Esophagus muscularis mucosa (tissue), 4 donors: Measurements from ENCODE around the gene IFT122. TPM values are rescaled to one million over a fixed set of nuclear protein-coding genes. Genes with fewer than 3 reads are reported as not detected.

ENCODE experiments used
- DNase-seq: peaks from one replicate; pipeline ENCODE4 v3.0.0-alpha.2; 2017; ENCODE audit errors: extremely low spot score
- H3K27ac ChIP-seq, 4 donors: fragments of 200-600 bp; sonication (generic); replicated peaks in 1 of 4; 1 replicate in 3 of 4; 2 replicates in 1 of 4; pipeline ENCODE4 v1.5.1; 2016 to 2019; ENCODE audit warnings: mild to moderate bottlenecking in 1 of 4
- H3K27me3 ChIP-seq, 4 donors: fragments of 200-600 bp; sonication (generic); one replicate each; pipeline versions ENCODE4 v1.5.1 to v1.6.0; 2016 to 2019
- H3K36me3 ChIP-seq, 4 donors: fragments of 200-600 bp; sonication (generic); one replicate each; pipeline ENCODE4 v1.5.1; 2016 to 2019
- H3K4me1 ChIP-seq, 4 donors: fragments of 200-600 bp; sonication (generic); one replicate each; pipeline ENCODE4 v1.5.1; 2016 to 2019
- H3K4me3 ChIP-seq, 4 donors: fragments of 200-600 bp; sonication (generic); 1 replicate in 2 of 4; 2 replicates in 2 of 4; pipeline ENCODE4 v1.5.1; 2016 to 2019; ENCODE audit warnings: mild to moderate bottlenecking in 4 of 4, moderate library complexity in 1 of 4
- H3K9me3 ChIP-seq, 4 donors: fragments of 200-600 bp; sonication (generic); 1 replicate in 3 of 4; 2 replicates in 1 of 4; pipeline ENCODE4 v1.5.1; 2016 to 2019
- CTCF ChIP-seq, 3 experiments: fragments of 200-600 bp in 2 of 3; fragments of 450-650 bp in 1 of 3; sonication (generic) in 2 of 3; IDR thresholded peaks; one replicate each; pipeline ENCODE4 v1.5.1; 2017 to 2019; ENCODE audit warnings: antibody characterized with exemption in 3 of 3, mild to moderate bottlenecking in 2 of 3, moderate library complexity in 1 of 3
- EP300 ChIP-seq: sonication (generic); formaldehyde crosslinking; IDR thresholded peaks from one replicate; pipeline ENCODE4 v1.6.1; 2017; ENCODE audit warnings: antibody characterized with exemption
- POLR2A ChIP-seq: fragments of 450-650 bp; IDR thresholded peaks from one replicate; pipeline ENCODE4 v1.6.1; 2017; ENCODE audit warnings: antibody characterized with exemption, moderate library complexity, mild to moderate bottlenecking, low read depth
- POLR2AphosphoS5 ChIP-seq, 2 donors: sonication (generic); formaldehyde crosslinking; IDR thresholded peaks; one replicate each; pipeline ENCODE4 v1.6.1; 2017; ENCODE audit warnings: antibody characterized with exemption in 2 of 2
- WGBS: methylation state at CpG from one replicate; pipeline ENCODE4 v1.1.5; 2018; 5-methylcytosine and 5-hydroxymethylcytosine counted together
- intact Hi-C: fragments of 100-400 bp; cut with DNase I; formaldehyde crosslinking; loops from one replicate; pipeline ENCODE4 v1.15.1; 2023
- total RNA-seq, 4 donors: library from RNA; depleted of rRNA; stranded (reverse); fragments of >200 nt; gene quantifications; one replicate each; pipeline versions ENCODE4 v1.1.0 to v1.2.1, GENCODE V29; 2016

The IFT122 gene
- total RNA-seq, 4 donors from 2014 or later = 19.5 to 32.8 (median 21.9) TPM

GRCh38 chr3:129517516-129517915 is 77.5 kb downstream of the IFT122 start:
- TF ChIP-seq POLR2A = no peak
- no peak for TF ChIP-seq EP300
- TF ChIP-seq CTCF (IDR thresholded peaks at IDR 0.05) = no peak
- no peak for TF ChIP-seq POLR2AphosphoS5 (IDR thresholded peaks at IDR 0.05)

GRCh38 chr3:129518038-129518561 is 78.1 kb downstream of the IFT122 start:
- Histone ChIP-seq H3K27me3 (no peaks in the 10 kb centered on the region), H3K4me1 (no peaks in the 10 kb centered on the region), H3K4me3 (no peak overlapping the region), H3K9me3 (no peaks in the 10 kb centered on the region), H3K36me3 (peaks cover 2 to 72% (median 57%) of the 10 kb centered on the region in 4 donors), H3K27ac (no peak overlapping the region)
- TF ChIP-seq EP300 (no peak), POLR2AphosphoS5 (IDR thresholded peaks at IDR 0.05) (no peak), POLR2A (no peak), CTCF (IDR thresholded peaks at IDR 0.05) (no peak)
- DNase-seq = no peak
- intact Hi-C loops = no loop called here
- WGBS = no CpG with 5 or more reads among the region's 8 CpGs

More at GRCh38 chr3:129517516-129517915, 77.5 kb downstream of the IFT122 start:
- Histone ChIP-seq H3K4me3 (no peak overlapping the region), H3K27me3 (no peaks in the 10 kb centered on the region), H3K9me3 (no peaks in the 10 kb centered on the region), H3K36me3 (peaks cover 8 to 78% (median 63%) of the 10 kb centered on the region in 4 donors), H3K27ac (no peak overlapping the region), H3K4me1 (no peaks in the 10 kb centered on the region)
- intact Hi-C loops = no loop called here
- WGBS = 88% methylated on average over 4 of the region's 7 CpGs
- DNase-seq = no peak

- no peak for TF ChIP-seq POLR2A
- TF ChIP-seq EP300 = no peak
- no peak for TF ChIP-seq POLR2AphosphoS5 (IDR thresholded peaks at IDR 0.05)
- no peak for TF ChIP-seq CTCF (IDR thresholded peaks at IDR 0.05)
- H3K4me1 ChIP-seq = no peaks in the 10 kb centered on the region
- no peak for DNase-seq
- no peak overlapping the region for H3K27ac ChIP-seq
- no peaks in the 10 kb centered on the region for H3K27me3 ChIP-seq
- intact Hi-C loops = no loop called here
- WGBS = 93% methylated on average over 3 of the region's 8 CpGs
- H3K4me3 ChIP-seq = no peak overlapping the region
- no peaks in the 10 kb centered on the region for H3K9me3 ChIP-seq
- H3K36me3 ChIP-seq = peaks cover 0 to 67% (median 52%) of the 10 kb centered on the region in 4 donors
Observed at GRCh38 chr3:129518581-129518980, 78.6 kb downstream of the IFT122 start.

GRCh38 chr3:129519449-129519848 is 79.4 kb downstream of the IFT122 start:
- DNase-seq = no peak
- intact Hi-C loops = no loop called here
- no peaks in the 10 kb centered on the region for H3K4me1 ChIP-seq
- 100% methylated on average over 7 of the region's 10 CpGs for WGBS
- TF ChIP-seq POLR2A (no peak), CTCF (IDR thresholded peaks at IDR 0.05) (no peak), POLR2AphosphoS5 (IDR thresholded peaks at IDR 0.05) (no peak), EP300 (no peak)
- no peaks in the 10 kb centered on the region for H3K9me3 ChIP-seq
- no peaks in the 10 kb centered on the region for H3K27me3 ChIP-seq
- no peak overlapping the region for H3K27ac ChIP-seq
- H3K36me3 ChIP-seq = peaks cover 0 to 59% (median 43%) of the 10 kb centered on the region in 4 donors
- H3K4me3 ChIP-seq = no peak overlapping the region
